Prostate gland (tissue), 2 donors: ENCODE data around the gene ABTB2. TPM values are rescaled to one million over a fixed set of nuclear protein-coding genes. Genes with fewer than 3 reads are reported as not detected.
A peak's percentile ranks its signal among the peaks of the same experiment; 100 is the strongest.

ENCODE experiments used
- DNase-seq: peaks from one replicate; pipeline ENCODE4 v3.0.0-alpha.2; 2019; ENCODE audit warnings: low spot score
- H3K27ac ChIP-seq, 2 donors: fragments of 200-600 bp; sonication (generic); 2 replicates each; pipeline ENCODE4 v1.5.1; 2017 to 2019
- H3K27me3 ChIP-seq: fragments of 200-600 bp; sonication (generic); replicated peaks from 2 replicates; pipeline ENCODE4 v1.5.1; 2019; ENCODE audit not compliant: insufficient read depth
- H3K36me3 ChIP-seq, 2 donors: fragments of 200-600 bp; sonication (generic); 1 replicate in 1 of 2; 2 replicates in 1 of 2; pipeline versions ENCODE4 v1.5.1 to v1.8.1; 2017 to 2019
- H3K4me1 ChIP-seq: fragments of 200-600 bp; sonication (generic); replicated peaks from 2 replicates; pipeline ENCODE4 v1.5.1; 2019
- H3K4me3 ChIP-seq, 2 donors: fragments of 200-600 bp; sonication (generic); 2 replicates each; pipeline ENCODE4 v1.5.1; 2017 to 2019
- H3K9me3 ChIP-seq: fragments of 200-600 bp; sonication (generic); 2 replicates; pipeline ENCODE4 v1.5.1; 2017
- POLR2A ChIP-seq: fragments of 450-650 bp; IDR thresholded peaks from one replicate; pipeline ENCODE4 v1.6.1; 2016; ENCODE audit warnings: antibody characterized with exemption, mild to moderate bottlenecking
- POLR2AphosphoS5 ChIP-seq: sonication (generic); formaldehyde crosslinking; IDR thresholded peaks from one replicate; pipeline ENCODE4 v1.6.1; 2017; ENCODE audit warnings: antibody characterized with exemption
- WGBS: methylation state at CpG from one replicate; pipeline ENCODE4 v1.1.5; 2018; 5-methylcytosine and 5-hydroxymethylcytosine counted together
- intact Hi-C: fragments of 100-400 bp; cut with DNase I; formaldehyde crosslinking; loops from one replicate; pipeline ENCODE4 v1.14.2; 2022
- total RNA-seq, 2 donors: library from RNA; depleted of rRNA; stranded (reverse); fragments of >200 nt; gene quantifications; one replicate each; pipeline ENCODE4 v1.1.0, GENCODE V29; 2016
- TF ChIP-seq, protein P1 (sequence below), 4 experiments: fragments of 200-600 bp in 2 of 4; fragments of 450-650 bp in 2 of 4; sonication (generic) in 2 of 4; IDR thresholded peaks; 1 replicate in 3 of 4; 2 replicates in 1 of 4; pipeline ENCODE4 v1.5.1; 2016 to 2019; ENCODE audit warnings: antibody characterized with exemption in 4 of 4, mild to moderate bottlenecking in 2 of 4, moderate library complexity in 2 of 4

ABTB2 gene
- total RNA-seq, 2 donors from 2014 or later = 3.0 to 13.7 TPM

DNA sequence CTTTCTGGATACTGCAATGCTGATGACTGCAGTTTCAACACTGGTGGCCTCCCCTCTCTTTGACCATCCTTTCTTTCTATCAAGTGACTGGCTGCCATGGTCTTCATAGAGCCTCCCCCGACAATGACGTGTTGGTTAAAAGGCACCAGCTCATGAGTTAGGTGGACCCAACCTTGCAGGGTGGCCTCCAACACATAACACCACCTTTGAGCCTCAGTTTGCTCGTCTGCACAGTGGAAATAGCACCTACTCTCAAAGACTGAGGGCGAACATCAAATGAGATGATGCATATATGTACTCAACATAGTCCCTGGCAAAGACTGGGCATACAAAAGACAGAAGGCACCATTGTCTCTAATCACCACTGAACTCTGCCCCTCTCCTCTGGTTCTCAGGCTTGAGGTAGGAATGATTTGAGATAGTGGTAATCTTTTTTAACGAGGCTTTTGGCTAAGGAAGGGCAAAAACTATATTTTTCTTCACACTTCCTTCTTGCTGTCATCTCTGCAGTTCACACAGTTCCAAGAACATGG, 133.3 kb downstream of the ABTB2 start:
- TF ChIP-seq POLR2AphosphoS5 = no peak
- TF ChIP-seq, protein P1, sequence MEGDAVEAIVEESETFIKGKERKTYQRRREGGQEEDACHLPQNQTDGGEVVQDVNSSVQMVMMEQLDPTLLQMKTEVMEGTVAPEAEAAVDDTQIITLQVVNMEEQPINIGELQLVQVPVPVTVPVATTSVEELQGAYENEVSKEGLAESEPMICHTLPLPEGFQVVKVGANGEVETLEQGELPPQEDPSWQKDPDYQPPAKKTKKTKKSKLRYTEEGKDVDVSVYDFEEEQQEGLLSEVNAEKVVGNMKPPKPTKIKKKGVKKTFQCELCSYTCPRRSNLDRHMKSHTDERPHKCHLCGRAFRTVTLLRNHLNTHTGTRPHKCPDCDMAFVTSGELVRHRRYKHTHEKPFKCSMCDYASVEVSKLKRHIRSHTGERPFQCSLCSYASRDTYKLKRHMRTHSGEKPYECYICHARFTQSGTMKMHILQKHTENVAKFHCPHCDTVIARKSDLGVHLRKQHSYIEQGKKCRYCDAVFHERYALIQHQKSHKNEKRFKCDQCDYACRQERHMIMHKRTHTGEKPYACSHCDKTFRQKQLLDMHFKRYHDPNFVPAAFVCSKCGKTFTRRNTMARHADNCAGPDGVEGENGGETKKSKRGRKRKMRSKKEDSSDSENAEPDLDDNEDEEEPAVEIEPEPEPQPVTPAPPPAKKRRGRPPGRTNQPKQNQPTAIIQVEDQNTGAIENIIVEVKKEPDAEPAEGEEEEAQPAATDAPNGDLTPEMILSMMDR (IDR thresholded peaks at IDR 0.05) = no peak
- intact Hi-C loops = no loop called here

DNA sequence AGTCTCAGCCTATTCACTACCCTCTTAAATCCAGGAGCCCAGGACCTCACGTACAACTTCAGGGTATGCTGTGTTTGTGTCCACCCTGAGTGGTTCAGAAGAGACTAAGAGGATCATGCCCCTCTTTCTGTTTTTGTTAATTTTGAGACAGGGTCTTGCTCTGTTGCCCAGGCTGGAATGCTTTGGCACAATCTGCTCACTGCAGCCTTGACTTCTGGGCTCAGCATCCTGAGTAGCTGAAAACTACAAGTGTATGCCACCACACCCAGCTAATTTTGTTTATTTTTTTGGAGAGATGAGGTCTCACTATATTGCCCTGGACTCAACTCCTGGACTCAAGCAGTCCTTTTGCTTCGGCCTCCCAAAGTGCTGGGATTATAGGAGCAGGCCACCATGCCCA, 133.9 kb downstream of the ABTB2 start:
- no peak overlapping the region for H3K27ac ChIP-seq
- no peak overlapping the region for H3K4me3 ChIP-seq
- no peaks in the 10 kb centered on the region for H3K9me3 ChIP-seq
- H3K36me3 ChIP-seq = no peaks in the 10 kb centered on the region
- 94% methylated on average over 2 of the region's 2 CpGs for WGBS
- no peak for DNase-seq
- H3K4me1 ChIP-seq = no peaks in the 10 kb centered on the region
- intact Hi-C loops = no loop called here
- TF ChIP-seq POLR2AphosphoS5 (no peak), POLR2A (no peak)
- TF ChIP-seq, protein P1 (IDR thresholded peaks at IDR 0.05) = no peak
- no peaks in the 10 kb centered on the region for H3K27me3 ChIP-seq

More for the DNA sequence above, 133.3 kb downstream of the ABTB2 start:
- DNase-seq = no peak
- no peak overlapping the region for H3K4me3 ChIP-seq
- H3K4me1 ChIP-seq = no peaks in the 10 kb centered on the region
- H3K27me3 ChIP-seq = no peaks in the 10 kb centered on the region
- no peaks in the 10 kb centered on the region for H3K36me3 ChIP-seq
- WGBS = 95% methylated on average over 5 of the region's 5 CpGs
- H3K9me3 ChIP-seq = no peaks in the 10 kb centered on the region
- no peak overlapping the region for H3K27ac ChIP-seq

DNA sequence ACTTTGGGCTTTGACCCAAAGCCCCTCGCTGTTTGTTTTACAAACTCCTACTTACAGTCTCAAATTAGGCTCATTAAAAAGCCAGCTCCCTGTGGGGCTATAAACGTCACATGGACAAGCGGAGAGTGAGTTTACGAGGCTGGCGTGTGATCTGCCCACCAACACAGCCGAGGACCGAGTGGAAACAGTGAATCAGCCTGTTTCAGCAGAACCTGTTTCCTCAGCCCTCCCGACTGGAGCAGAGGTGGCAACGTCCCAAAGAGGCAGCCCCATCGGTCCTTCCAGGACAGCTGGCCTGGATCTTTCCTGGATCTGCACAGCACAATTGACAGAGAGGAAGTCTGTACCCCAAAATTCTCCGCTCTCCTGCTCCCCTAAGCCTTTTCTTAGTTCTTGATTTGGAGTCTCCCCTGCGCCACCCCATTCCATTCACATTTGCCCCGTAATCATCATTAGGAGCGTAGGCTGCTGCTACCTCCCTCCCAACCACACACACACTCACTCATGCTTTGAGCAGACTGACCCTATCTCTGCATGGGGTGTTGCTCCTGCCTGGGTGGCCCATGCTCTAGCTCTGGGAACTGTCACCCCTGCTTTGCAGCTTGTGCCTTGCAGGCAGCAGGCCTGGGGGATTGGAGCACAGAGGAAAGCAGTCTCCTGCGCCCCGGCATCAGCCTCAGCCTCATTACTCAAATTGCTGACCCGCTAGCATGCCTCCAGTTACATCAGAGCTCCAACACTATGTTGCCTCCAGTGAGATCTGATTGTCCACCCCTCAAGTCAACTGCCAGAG, 134.6 kb downstream of the ABTB2 start:
- H3K4me1 ChIP-seq = no peaks in the 10 kb centered on the region
- intact Hi-C loops = no loop called here

DNA sequence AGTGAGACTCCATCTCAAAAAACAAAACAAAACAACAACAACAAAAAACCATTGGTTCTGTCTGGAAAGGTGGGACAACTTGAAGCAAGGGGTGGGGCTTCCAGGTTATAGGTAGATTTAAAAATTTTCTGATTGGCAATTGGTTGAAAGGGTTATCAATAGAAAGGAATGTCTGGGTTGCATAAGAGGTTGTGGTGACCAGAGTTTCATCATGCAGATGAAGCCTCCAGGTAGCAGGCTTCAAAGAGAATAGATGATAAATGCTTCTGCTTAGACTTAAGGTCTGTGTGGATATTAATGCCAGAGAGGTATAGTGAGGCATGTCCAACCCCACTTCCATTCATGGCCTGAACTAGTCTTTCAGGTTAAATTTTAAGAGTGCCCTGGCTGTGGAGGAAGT, 135.8 kb downstream of the ABTB2 start:
- Histone ChIP-seq H3K36me3 (no peaks in the 10 kb centered on the region), H3K4me3 (no peak overlapping the region), H3K9me3 (no peaks in the 10 kb centered on the region), H3K4me1 (no peaks in the 10 kb centered on the region), H3K27ac (no peak overlapping the region), H3K27me3 (no peaks in the 10 kb centered on the region)
- no peak for TF ChIP-seq POLR2A
- TF ChIP-seq, protein P1 (IDR thresholded peaks at IDR 0.05) = no peak
- TF ChIP-seq POLR2AphosphoS5 = no peak
- intact Hi-C loops = no loop called here
- DNase-seq = no peak

More for the DNA sequence above, 134.6 kb downstream of the ABTB2 start:
- Histone ChIP-seq H3K27me3 (no peaks in the 10 kb centered on the region), H3K36me3 (no peaks in the 10 kb centered on the region), H3K9me3 (no peaks in the 10 kb centered on the region), H3K27ac (no peak overlapping the region), H3K4me3 (no peak overlapping the region)
- DNase-seq = peak; percentile 74
- 40% methylated on average over 17 of the region's 17 CpGs for WGBS
- TF ChIP-seq, protein P1 (IDR thresholded peaks at IDR 0.05) = no peak
- TF ChIP-seq POLR2AphosphoS5 = peak; percentile 89

DNA sequence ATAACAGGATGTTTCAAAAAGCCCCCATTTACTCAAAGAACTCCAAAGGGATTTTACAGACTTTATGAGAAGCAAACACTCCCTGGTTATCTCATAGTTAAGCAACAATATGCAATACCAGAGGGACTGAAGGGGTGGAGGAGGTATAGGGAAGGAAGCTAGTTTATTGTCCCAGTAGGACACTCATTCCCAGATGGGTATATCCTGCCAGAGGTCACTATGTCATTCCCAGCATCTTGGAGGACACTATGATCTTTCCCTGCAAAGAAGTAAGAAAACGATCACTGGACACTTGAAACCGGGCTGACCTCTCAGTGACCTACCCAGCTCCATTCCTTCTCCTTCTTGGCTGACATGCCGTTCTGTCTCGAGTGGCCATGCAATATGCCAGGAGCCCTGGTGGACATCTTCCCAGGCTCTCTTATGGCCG, 137.9 kb downstream of the ABTB2 start:
- Histone ChIP-seq H3K36me3 (no peaks in the 10 kb centered on the region), H3K9me3 (no peaks in the 10 kb centered on the region), H3K27me3 (no peaks in the 10 kb centered on the region), H3K4me1 (no peaks in the 10 kb centered on the region), H3K4me3 (no peak overlapping the region), H3K27ac (no peak overlapping the region)
- DNase-seq = no peak
- TF ChIP-seq POLR2AphosphoS5 = no peak
- TF ChIP-seq POLR2A = no peak
- TF ChIP-seq, protein P1 (IDR thresholded peaks at IDR 0.05) = no peak
- intact Hi-C loops = no loop called here
- WGBS = 65% methylated on average over 5 of the region's 5 CpGs
